ENCODE measurements around the gene YWHAG.
A peak's percentile ranks its signal among the peaks of the same experiment; 100 is the strongest.
"Not testable (repeated sequence)": the region's sequence is repeated elsewhere in the genome, so short reads cannot be mapped to it uniquely, and the experiment has no call there.

The YWHAG gene

DNA sequence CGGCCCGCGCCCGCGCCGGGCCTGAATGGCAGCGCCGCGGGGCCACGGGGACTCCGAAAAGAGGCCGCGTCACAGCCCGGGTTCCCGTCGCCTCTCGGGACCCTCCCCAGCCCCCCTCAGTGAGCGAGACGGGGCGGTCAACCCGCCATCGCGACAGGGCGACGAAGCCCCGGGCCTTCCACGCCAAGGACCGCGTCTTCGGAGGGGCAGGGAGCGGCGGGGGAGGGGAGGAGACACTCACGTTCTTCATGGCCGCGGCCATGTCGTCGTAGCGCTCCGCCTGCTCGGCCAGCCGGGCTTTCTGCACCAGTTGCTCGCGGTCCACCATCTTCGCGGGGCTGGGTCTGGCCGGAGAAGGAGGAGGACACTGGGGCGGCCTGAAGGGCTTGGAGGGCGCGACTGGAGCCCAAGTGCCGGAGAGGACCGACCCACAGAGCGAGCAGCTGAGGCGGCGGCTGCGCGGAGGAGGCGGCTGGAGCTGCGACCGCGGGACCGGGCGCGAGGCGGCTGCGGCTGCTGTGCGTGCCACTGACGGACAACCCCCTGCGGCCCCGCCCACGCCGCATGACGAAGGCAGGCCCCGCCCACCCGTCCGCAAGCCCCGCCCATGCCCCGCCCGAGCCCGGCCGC, at the start of gene YWHAG:
YWHAG (minus strand) TSS at position 511 of the 630 bp plus-strand sequence; CDS start at position 328, 183 bp downstream.
- DNase-seq = peak; percentile 86

DNA sequence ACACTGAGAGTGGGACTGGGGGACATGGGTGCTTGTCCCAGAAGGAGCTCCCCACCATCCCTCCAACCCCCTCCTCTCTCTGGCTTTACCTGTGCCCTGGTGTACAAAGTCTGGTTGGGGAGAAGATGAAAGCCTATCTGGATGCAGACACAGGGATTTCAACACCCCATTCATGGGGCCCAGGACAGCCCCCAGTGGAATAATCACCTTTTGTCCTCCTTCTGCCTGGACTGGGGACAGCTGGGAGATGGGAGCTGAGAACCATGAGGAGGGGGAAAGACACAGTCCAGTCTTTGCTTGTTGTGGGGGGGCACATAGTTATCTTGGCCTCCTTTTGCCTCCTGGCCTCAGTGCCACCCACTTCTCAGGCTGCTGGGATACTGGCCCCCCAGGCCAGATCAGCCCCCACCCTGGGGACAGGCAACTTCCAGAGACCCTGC, 49.4 kb upstream of the YWHAG start:
- no peak for DNase-seq

DNA sequence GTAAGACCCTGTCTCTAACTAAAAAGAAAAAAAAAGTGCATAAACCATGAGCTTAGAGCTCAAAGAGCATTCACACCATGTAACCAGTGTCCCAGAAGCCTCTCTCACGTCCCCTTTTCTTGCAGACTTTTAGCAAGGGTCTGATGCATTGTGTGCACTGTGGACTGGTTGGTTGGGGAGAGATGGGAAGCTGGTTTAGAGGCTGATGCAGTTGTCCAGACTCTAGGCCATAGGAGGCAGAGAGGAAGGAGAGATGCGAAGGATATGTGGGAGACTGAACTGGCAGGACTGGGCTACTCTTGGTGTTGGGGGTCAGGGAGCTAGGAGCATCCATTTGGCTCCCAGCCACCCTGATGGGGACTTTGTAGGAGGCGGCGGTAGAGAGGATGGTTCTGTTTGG, 48.9 kb upstream of the YWHAG start:
- DNase-seq = no peak

DNA sequence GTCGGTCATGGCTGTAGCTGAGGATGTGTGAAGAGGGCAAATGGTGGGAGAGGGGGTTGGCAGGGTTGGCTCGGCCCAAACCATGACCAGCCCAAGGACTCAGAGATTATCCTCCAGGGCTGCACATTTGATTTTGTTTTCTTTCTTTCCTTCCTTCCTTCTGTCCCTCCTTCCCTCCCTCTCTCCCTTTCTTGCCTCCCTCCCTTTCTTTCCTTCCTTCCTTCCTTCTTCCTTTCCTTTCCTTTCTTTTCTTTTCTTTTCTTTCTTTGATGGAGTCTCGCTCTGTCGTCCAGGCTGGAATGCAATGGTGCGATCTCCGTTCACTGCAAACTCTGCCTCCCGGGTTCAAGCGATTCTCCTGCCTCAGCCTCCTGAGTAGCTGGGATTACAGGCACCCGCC, 46.9 kb upstream of the YWHAG start:
- DNase-seq = no peak

DNA sequence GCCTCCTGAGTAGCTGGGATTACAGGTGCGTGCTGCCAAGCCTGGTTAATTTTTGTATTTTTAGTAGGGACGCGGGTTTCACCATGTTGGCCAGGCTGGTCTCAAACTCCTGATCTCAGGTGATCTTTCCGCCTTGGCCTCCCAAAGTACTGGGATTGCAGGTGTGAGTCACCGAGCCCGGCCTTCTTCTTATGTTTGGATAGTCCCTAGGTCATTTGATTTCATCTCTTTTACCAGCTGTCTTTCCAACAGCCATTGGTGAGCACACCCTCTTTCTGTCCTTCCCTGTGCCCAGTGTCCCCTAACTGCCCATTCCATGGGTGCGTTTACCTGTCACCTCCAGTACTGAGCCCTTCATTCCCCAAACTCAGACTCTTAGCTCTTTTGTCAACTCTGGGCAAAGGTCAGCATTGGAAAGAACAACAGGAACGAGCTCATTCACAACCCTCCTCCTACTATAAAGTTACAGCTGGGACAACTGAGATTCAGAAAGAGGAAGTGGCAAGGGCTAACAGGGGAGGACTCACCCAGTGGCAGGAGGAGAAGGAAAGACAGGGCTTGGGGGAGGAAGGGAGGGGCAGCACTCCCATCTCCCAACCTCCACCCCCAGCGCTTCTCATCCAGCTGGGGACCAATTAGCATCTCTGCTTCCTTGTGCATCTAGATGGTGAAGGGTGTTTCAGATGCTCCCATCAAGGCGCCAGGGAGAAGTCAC, 45.1 kb upstream of the YWHAG start:
- DNase-seq = no peak

DNA sequence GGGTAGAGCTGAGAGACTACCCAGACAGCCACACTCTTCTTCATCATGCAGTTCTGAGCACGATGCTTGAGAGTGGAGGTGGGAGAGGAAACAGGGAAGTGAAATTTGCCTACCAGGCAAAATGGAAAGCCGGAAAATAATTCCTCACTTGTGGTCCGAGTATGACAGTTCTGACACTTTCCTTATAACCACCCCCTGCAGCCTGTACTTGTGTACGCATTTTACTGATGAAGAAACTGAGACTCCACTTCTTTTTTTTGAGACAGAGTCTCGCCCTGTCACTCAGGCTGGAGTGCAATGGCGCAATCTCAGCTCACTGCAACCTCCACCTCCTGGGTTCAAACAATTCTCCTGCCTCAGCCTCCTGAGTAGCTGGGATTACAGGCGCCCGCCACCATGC, 44.3 kb upstream of the YWHAG start:
- DNase-seq = not testable (repeated sequence)

DNA sequence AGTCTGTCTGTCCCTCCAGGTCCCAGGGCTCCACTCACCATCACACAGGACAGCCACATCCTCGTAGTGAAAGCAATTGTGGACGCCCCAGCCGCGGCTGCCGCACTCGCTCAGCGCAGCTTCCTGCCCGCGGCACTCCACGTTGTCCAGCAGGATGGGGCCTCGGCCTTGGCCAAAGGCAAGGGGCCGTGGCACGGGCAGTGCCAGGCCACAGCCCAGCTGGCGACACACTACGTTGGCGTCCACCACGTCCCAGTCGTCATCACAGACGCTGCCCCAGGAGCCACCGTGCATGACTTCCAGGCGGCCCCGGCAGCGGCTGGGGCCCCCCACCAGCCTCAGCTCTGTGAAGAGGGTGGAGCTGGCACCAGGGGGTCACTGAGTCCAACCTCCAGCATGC, 41.5 kb upstream of the YWHAG start:
- DNase-seq = no peak

DNA sequence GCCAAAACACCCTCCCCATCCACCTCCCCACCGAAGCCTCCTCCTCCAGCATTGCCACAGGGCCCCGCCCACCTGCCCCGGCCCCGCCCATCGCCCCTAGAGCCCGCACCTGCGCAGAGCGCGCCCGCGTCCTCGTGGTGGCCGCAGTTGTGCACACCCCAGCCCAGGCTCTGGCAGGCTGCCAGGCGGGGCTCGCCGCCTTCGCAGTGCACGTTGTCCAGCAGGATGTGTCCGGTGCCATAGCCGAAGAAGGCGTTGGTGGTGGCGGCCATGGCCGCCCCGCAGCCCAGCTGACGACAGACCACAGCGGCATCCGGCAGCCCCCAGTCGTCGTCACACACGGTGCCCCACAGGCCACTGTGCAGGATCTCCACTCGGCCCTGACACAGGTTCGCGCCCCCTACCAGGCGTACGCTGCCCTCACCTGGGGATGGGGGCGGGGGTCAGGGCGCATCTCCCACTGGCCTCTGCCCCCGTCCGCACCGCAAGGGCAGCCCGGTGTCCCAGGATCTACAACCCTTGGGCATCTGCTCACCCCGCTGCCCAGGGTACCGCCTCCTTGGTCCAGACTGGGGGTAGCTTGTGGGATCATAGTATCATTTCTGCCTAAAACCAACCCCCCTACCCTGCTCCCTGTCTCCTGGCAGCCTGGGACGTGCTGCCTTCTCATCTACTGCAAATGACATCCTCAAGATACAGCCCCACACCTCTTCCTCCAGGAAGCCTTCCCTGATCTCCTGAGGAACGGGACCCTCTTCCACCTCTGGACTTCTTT, 38.8 kb upstream of the YWHAG start:
- DNase-seq = peak; percentile 85

DNA sequence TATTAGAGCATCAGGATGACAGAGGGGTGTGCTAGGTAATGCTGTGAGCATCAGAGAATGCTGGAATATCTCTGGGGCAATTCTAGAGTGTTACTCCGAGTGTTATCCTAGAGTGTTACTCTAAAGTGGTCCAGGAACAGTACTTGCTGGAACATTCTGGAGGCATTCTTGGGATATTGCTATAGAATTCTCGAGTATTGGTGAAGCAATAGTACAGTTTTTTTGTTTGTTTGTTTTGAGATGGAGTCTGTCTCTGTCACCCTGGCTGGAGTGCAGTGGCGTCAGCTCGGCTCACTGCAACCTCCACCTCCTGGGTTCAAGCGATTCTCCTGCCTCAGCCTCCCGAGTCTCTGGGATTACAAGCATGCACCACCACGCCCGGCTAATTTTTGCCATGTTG, 38.1 kb upstream of the YWHAG start:
- no peak for DNase-seq

DNA sequence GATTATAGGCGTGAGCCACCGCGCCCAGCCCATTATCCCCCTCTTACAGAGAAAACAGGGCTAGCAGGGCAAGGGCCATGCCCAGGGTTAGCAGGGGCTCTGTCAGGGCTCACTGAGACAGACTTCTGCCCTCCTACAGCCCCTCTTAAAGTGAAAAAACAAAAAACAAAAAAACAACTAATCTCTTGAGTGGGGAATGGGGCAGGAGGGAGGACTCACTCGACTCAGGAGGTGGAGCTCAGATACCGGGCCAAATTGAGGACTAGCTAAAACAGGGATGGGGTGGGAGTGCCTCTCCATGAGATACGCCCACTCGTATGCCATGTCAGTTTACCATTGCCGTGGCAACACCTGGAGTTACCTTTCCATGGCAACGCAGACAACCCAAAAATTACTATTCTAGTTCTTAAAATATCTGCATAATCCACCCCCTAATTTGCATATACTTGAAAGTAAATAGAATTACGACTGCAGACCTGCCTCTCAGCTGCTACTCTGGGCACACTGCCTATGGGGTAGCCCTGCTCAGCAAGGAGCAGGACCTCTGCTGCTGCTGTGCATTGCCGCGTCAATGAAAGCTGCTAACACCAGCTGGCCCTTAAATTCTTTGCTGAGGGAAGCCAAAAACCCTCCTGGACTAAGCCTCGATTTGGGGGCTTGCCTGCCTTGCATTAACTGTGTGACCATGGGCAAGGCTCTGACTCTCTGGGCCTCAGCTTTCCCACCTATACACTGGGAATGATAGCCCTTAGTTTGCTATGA, 37.4 kb upstream of the YWHAG start:
- DNase-seq = no peak

DNA sequence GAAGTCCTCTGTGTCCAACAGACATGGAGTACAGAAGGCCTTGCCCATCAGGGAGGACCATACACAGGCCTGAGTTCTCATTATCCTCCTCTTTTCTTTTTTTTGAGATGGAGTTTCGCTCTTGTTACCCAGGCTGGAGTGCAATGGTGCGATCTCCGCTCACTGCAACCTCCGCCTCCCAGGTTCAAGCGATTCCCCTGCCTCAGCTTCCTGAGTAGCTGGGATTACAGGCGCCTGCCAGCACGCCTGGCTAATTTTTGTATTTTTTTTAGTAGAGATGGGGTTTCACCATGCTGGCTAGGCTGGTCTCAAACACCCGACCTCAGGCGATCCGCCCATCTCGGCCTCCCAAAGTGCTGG, 36.8 kb upstream of the YWHAG start:
- DNase-seq = not testable (repeated sequence)

DNA sequence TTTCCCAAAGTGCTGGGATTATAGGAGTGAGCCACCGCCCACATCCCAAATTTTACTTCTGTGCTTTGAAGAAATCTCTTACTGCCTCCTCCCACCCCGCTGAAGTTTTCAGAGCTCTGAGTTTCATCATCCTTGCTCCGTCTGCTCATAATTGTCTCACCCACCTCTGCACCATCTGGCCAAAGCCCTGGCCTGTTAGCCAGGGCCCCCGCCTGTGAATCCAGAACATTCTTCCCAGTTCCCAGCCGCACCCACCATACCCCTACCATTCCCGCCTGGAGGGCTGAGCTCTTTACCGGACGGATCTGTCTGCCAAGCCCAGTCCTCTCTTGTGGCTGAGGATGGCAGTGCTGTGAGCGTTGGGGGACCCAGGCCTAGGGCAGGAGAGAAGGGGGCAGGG, 36.2 kb upstream of the YWHAG start:
- DNase-seq = no peak

DNA sequence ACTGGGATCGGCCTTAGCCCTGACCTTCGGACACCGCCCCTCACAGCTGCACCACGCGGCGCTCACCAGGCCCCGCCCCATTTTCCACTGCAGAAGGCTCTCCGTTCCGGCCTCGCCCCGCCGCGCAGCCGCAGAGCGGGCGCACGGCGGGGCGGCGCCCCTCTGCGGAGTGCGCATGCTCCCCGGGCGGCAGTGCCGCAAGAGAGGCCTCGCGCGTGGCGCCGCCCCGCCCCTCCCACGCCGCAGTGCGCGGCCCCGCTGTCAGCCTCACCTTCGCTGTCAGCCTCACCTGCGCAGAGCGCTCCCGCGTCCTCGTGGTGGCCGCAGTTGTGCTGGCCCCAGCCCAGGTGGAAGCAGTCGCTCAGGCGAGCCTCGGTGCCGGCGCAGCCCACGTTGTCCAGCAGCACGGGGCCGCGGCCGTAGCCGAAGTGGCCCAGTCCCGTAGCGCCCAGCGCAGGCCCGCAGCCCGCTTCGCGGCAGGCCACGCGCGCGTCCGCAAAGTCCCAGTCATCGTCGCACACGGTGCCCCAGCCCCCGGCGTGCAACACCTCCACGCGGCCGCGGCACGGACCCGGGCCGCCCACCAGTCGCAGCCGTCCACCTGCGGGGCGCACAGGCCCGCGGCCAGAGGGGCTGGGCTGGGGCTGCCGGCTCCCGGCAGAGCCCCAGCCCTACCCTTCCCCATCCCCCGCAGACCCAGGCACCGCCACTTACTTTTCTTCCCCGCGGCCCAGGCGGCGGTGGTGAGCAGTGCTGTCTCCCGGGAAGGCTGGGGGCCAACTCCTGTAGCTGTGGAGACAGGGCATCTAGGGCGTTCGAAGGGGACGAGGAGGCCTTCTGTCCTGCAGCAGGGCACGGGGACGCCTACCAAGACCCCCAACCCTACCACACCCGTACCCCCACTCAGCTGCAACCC, 34.6 kb upstream of the YWHAG start:
- DNase-seq = peak; percentile 93

DNA sequence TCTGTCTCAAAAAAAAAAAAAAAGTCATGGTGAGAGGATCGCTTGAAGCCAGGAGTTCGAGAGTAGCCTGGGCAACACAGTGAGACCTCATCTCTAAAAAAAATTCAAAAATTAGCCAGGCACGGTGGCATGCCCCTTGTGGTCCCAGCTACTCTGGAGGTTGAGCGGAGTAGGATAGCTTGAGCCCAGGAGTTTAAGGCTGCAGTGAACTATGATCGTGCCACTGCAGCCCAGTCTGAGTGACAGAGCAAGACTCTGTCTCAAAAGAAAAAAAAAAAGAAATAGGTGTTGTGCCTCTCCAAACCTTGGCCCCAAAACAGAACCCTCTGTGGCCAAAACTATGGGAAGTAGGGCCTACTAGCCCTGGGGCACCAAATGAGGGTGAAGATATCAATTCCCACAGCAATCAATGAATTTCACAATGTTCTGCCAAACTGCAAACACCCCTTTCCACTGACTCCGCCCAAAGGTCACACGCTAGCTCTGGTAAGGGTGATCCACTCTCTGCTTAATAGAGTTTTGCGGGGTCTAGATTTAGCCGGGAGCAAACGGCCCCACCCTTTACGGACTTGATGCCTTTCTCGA, 33.8 kb upstream of the YWHAG start:
- no peak for DNase-seq

DNA sequence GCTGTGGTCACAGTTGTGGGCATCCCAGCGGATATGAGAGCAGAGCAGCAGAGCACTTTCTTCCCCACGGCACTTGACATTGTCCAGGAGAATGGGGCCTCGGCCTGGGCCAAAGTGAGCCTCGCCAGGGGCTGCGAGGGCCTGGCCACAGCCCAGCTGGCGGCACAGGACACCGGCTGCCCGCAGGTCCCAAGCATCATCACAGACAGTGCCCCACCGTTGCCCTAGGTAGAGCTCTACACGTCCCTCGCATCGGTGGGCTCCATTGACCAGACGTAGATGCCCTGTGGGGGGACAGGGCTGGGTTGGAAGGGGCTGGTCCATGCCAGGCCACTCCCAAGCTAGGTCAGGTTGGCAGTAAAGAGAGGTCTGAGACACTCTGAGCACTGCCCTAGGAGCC, 31.3 kb upstream of the YWHAG start:
- no peak for DNase-seq

DNA sequence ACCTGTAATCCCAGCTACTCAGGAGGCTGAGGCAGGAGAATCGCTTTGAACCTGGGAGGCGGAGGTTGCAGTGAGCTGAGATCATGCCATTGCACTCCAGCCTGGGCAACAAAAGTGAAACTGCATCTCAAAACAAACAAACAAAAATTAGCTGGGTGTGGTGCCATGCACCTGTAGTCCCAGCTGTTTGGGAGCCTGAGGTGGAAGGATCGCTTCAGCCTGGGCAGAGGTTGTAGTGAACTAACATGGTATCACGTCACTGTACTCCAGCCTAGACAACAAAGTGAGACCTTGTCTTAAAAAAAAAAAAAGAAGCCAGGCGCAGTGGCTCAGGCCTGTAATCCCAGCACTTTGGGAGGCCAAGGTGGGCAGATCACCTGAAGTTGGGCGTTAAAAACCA, 29.0 kb upstream of the YWHAG start:
- not testable (repeated sequence) for DNase-seq

DNA sequence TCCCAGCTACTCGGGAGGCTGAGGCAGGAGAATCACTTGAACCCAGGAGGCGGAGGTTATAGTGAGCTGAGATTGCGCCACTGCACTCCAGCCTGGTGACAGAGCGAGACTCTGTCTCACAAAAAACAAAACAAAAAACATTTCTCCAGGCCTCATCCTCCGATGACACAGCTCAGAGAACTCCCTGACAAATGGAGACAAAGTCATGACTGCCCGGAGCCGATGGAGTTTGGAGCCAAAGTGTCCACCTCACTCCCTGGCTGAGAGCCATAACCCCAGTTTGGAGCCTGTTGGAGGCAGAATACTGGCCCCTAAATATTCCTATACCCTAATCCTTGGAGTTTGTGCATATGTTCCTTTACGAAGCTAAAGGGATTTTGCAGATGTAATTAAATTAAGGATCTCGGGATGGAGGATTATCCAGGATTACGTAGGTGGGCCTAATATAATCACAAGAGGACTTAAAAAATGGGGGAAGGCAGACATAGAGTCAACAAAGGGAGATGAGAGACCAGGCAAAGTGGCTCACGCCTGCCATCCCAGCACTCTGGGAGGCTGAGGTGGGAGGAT, 28.0 kb upstream of the YWHAG start:
- no peak for DNase-seq

DNA sequence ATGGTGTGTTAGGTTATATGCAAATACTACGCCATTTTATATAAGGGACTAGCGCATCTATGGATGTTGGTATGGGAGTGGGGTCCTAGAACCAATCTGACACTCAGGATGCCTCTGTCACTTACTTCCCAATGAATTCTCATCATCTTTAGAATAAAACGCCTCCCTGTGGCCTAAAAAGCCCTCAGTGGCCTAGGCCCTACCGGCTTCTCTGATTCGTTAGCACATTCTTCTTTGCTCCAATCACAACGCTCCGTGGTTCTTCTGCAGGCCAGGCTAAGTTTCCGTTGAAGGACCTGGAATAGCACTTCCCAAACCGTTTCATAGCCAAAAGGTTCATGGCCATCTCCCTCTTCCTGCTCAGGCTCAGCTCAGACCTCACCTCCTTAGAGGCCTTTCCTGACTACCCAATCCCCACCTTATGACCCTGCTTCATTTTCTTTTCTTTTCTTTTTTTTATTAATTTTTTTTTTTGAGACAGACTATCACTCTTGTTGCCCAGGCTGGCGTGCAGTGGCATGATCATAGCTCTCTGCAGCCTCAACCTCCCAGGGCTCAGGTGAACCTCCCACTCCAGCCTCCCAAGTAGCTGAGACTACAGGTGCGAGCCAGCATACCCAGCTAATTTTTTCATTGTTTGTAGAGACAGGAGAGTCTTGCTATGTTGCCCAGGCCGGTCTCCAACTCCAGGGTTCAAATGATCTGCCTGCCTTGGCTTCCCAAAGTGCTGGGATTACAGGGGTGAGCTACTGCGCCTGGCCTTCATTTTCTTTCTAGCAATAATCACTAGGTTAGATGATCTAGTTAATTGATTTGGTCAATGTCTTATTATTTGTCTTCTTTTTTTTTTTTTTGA, 24.5 kb upstream of the YWHAG start:
- DNase-seq = no peak

DNA sequence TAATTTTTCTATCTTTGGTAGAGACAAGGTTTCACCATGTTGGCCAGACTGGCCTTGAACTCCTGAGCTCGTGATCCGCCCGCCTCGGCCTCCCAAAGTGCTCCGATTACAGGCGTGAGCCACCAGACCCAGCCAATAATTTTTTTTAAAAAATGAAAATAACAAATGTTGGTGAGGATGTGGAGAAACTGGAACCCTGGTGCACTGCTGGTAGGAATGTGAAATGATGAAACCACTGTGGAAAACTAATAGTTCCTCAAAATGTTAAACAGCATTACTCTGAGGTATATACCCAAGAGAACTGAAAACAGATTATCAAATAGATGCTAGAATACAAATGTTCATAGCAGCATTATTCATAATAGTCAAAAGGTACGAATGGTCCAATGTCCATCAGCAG, 23.0 kb upstream of the YWHAG start:
- no peak for DNase-seq

DNA sequence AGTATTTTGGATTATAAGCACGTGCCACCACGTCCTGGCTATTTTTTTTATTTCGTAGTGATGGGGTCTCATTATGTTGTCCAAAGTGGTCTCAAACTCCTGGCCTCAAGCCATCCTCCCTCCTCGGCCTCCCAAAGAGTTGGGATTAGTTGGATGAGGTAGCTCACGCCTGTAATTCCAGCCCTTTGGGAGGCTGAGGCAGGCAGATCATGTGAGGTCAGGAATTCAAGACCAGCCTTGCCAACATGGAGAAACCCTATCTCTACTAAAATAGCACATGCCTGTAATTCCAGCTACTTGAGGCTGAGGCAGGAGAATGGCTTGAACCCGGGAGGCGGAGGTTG, 21.8 kb upstream of the YWHAG start:
- DNase-seq = no peak
